Esophagus squamous epithelium (tissue), 5 donors: Measurements from ENCODE around the gene EBP. TPM values are rescaled to one million over a fixed set of nuclear protein-coding genes. Genes with fewer than 3 reads are reported as not detected.
A peak's percentile ranks its signal among the peaks of the same experiment; 100 is the strongest.

ENCODE experiments used
- DNase-seq: peaks from one replicate; lab custom pipeline; 2025; lab: John Stamatoyannopoulos, UW
- H3K27ac ChIP-seq, 4 donors: fragments of 200-600 bp; sonication (generic); one replicate each; pipeline ENCODE4 v1.5.1; 2016 to 2019; ENCODE audit warnings: mild to moderate bottlenecking in 1 of 4
- H3K27me3 ChIP-seq, 4 donors: fragments of 200-600 bp; sonication (generic); 1 replicate in 3 of 4; 2 replicates in 1 of 4; pipeline versions ENCODE4 v1.5.1 to v1.6.0; 2017 to 2021; ENCODE audit warnings: antibody characterized with exemption in 1 of 4
- H3K36me3 ChIP-seq, 3 donors: fragments of 200-600 bp; sonication (generic); one replicate each; pipeline ENCODE4 v1.5.1; 2016 to 2019
- H3K4me1 ChIP-seq, 3 donors: fragments of 200-600 bp; sonication (generic); one replicate each; pipeline ENCODE4 v1.5.1; 2017 to 2019
- H3K4me3 ChIP-seq, 4 donors: fragments of 200-600 bp; sonication (generic); 1 replicate in 3 of 4; 2 replicates in 1 of 4; pipeline ENCODE4 v1.5.1; 2016 to 2019; ENCODE audit warnings: mild to moderate bottlenecking in 2 of 4, moderate library complexity in 1 of 4
- H3K9me3 ChIP-seq, 3 donors: fragments of 200-600 bp; sonication (generic); one replicate each; pipeline ENCODE4 v1.5.1; 2016 to 2019
- POLR2A ChIP-seq, 4 donors: fragments of 450-650 bp; IDR thresholded peaks; one replicate each; pipeline ENCODE4 v1.6.1; 2017; ENCODE audit warnings: antibody characterized with exemption in 4 of 4, mild to moderate bottlenecking in 4 of 4, moderate library complexity in 3 of 4
- WGBS, 2 donors: methylation state at CpG; one replicate each; pipeline ENCODE4 v1.1.5; 2018; 5-methylcytosine and 5-hydroxymethylcytosine counted together
- intact Hi-C: fragments of 100-400 bp; cut with DNase I; formaldehyde crosslinking; loops from one replicate; pipeline ENCODE4 v1.15.0; 2022
- total RNA-seq, 4 donors: library from RNA; depleted of rRNA; stranded (reverse); fragments of >200 nt; gene quantifications; one replicate each; pipeline ENCODE4 v1.1.0, GENCODE V29; 2016
- TF ChIP-seq, protein P1 (sequence below), 6 experiments: fragments of 450-650 bp in 4 of 6; fragments of 200-600 bp in 2 of 6; sonication (generic) in 2 of 6; IDR thresholded peaks; one replicate each; pipeline ENCODE4 v1.5.1; 2016 to 2019; ENCODE audit warnings: antibody characterized with exemption in 6 of 6, mild to moderate bottlenecking in 4 of 6, moderate library complexity in 4 of 6
- donor health status: DM: yes; HTN: yes; CAD: no.

EBP gene
- total RNA-seq, 4 donors from 2014 or later, result 60.8 to 119 (median 87.1) TPM

DNA sequence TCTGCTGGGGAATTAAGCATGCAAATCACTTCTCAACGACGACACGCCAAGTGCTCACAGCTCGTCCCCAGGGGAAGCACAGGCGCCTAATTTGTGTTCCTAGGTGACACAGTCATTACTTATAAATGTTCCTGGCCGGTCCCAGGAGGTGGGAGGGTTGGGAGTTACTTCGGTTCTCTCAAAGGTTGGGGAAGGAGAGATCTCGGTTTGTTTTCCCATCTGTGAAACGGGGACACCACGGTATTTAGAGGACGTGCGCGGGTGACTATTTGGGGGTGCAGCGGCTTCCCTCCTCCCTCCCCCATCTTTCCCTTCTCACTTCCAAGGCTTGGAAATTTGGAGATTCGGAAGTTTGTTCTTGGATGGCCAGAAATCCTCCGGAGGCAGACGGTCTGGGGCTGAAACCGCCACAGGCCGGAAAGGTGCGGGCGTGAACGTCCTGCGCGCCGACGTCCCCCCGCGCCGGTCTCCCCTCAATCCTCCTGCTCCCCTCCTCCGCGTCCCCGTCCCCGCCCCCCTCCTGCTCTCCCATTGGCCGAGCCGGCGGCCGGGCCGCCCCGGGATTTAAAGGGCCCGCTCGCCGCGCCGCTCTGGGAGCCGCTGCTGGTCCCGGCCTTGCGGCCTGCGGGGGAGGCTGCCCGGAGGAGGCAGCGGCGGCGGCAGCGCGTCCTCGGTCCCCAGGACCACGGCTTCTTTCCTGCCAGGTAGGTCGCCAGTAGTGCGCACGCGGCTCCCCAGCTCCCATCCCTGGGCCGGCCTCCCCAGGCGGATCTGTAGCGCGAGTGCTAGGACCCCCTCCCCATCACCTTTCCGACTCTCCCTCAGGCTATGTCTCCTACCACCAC, 13.0 kb upstream of the EBP start, which contains the start of gene PORCN:
TSS of gene PORCN (plus strand) at position 593 of the 845 bp plus-strand sequence. CDS start 829 bp downstream, outside the sequence.
- intact Hi-C loops, result no loop called here
- Histone ChIP-seq H3K4me3 (peak within 1 kb of the TSS; percentile 56 to 82 (median 66)), H3K4me1 (peaks cover 0 to 17% (median 4%) of the 10 kb centered on the region in 3 donors), H3K27me3 (no peaks in the 10 kb centered on the region), H3K27ac (peak within 1 kb of the TSS; percentile 79 to 89 (median 86)), H3K36me3 (peaks cover 0 to 10% (median 0%) of the 10 kb centered on the region in 3 donors), H3K9me3 (no peaks in the 10 kb centered on the region)
- peak in 2 of 4 donors; percentile 42 to 67 for TF ChIP-seq POLR2A (IDR thresholded peaks at IDR 0.05)
- TF ChIP-seq, protein P1, sequence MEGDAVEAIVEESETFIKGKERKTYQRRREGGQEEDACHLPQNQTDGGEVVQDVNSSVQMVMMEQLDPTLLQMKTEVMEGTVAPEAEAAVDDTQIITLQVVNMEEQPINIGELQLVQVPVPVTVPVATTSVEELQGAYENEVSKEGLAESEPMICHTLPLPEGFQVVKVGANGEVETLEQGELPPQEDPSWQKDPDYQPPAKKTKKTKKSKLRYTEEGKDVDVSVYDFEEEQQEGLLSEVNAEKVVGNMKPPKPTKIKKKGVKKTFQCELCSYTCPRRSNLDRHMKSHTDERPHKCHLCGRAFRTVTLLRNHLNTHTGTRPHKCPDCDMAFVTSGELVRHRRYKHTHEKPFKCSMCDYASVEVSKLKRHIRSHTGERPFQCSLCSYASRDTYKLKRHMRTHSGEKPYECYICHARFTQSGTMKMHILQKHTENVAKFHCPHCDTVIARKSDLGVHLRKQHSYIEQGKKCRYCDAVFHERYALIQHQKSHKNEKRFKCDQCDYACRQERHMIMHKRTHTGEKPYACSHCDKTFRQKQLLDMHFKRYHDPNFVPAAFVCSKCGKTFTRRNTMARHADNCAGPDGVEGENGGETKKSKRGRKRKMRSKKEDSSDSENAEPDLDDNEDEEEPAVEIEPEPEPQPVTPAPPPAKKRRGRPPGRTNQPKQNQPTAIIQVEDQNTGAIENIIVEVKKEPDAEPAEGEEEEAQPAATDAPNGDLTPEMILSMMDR (IDR thresholded peaks at IDR 0.05), result no peak
- 20% methylated on average over 25 of the region's 65 CpGs; no CpG with 5 or more reads in 1 of the 2 donors for WGBS, 2 donors
- DNase-seq, result peak; percentile 29

DNA sequence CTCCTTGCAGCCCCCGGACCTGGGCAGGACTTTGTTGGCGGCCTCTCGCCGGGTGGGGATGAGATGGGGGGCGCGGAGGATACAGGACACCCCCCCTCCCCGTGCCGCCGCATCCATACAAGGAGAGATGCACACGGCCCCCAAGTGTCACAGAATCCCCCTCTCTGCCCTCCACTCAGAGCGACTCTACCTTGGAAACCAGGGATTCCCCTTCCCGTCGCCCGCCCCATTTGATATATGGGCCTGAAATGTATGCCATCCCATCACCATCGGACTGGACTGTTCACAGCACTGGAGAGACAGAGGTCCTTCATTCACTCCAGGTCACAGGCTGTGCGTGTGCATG, 12.4 kb upstream of the EBP start:
- TF ChIP-seq, protein P1 (IDR thresholded peaks at IDR 0.05), result no peak
- TF ChIP-seq POLR2A (IDR thresholded peaks at IDR 0.05), result no peak
- no peaks in the 10 kb centered on the region for H3K9me3 ChIP-seq
- no CpG with 5 or more reads among the region's 16 CpGs for WGBS, 2 donors
- DNase-seq, result no peak
- peaks cover 0 to 10% (median 0%) of the 10 kb centered on the region in 3 donors for H3K36me3 ChIP-seq
- no peaks in the 10 kb centered on the region for H3K27me3 ChIP-seq
- H3K27ac ChIP-seq, result peak overlapping the region; percentile 79 to 89 (median 86)
- H3K4me1 ChIP-seq, result peaks cover 0 to 20% (median 4%) of the 10 kb centered on the region in 3 donors
- peak overlapping the region; percentile 56 to 82 (median 66) for H3K4me3 ChIP-seq
- intact Hi-C loops, result no loop called here

DNA sequence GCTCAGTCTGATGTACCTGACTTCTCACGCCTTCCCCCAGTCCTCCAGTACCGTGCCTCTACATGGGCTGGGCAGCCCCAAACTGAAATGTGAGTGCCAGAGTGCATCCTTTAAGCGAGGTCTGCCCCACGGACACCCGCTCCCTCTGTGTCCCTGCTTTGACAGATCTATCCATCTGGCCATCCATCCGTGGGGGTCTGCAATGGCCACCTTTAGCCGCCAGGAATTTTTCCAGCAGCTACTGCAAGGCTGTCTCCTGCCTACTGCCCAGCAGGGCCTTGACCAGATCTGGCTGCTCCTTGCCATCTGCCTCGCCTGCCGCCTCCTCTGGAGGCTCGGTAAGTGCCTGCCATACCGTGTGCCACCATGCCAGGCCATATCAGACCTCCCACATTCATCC, 12.0 kb upstream of the EBP start:
- Histone ChIP-seq H3K4me1 (peaks cover 0 to 21% (median 4%) of the 10 kb centered on the region in 3 donors), H3K27ac (no peak overlapping the region), H3K9me3 (no peaks in the 10 kb centered on the region), H3K27me3 (no peaks in the 10 kb centered on the region), H3K4me3 (peak overlapping the region; percentile 56 to 82 (median 66)), H3K36me3 (peaks cover 0 to 10% (median 0%) of the 10 kb centered on the region in 3 donors)
- intact Hi-C loops, result no loop called here
- WGBS, 2 donors, result 65% methylated on average over 11 of the region's 11 CpGs; no CpG with 5 or more reads in 1 of the 2 donors
- no peak for DNase-seq
- TF ChIP-seq POLR2A (IDR thresholded peaks at IDR 0.05), result no peak
- TF ChIP-seq, protein P1 (IDR thresholded peaks at IDR 0.05), result no peak

DNA sequence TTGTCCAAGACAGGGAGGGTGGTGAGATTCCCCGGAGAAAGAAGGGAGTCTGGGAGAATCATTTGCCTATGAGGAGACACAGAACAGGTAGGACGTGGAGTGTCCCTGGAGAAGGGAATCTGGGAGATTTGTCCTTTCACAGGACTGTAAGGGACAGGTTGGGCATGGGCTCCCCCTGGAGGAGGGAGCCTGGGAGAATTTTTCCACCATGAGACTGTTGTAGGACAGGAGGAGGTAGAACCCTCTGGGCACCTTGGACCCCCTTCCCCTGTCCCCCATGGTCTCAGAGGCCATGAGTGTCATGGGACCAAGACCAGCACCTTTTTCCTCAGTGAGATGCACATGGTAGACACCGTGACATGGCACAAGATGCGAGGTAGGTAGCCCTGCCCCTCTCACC, 10.0 kb upstream of the EBP start:
- TF ChIP-seq, protein P1 (IDR thresholded peaks at IDR 0.05), result peak in 2 of 6 experiments; percentile 20 to 34
- no peak for TF ChIP-seq POLR2A (IDR thresholded peaks at IDR 0.05)
- WGBS, 2 donors, result 65 to 79% methylated on average over 2 to 4 of the region's 4 CpGs
- peaks cover 0 to 21% (median 4%) of the 10 kb centered on the region in 3 donors for H3K4me1 ChIP-seq
- intact Hi-C loops, result no loop called here
- no peaks in the 10 kb centered on the region for H3K27me3 ChIP-seq
- H3K9me3 ChIP-seq, result no peaks in the 10 kb centered on the region
- H3K36me3 ChIP-seq, result peaks cover 0 to 26% (median 0%) of the 10 kb centered on the region in 3 donors
- no peak for DNase-seq
- no peak overlapping the region for H3K27ac ChIP-seq
- no peak overlapping the region for H3K4me3 ChIP-seq

DNA sequence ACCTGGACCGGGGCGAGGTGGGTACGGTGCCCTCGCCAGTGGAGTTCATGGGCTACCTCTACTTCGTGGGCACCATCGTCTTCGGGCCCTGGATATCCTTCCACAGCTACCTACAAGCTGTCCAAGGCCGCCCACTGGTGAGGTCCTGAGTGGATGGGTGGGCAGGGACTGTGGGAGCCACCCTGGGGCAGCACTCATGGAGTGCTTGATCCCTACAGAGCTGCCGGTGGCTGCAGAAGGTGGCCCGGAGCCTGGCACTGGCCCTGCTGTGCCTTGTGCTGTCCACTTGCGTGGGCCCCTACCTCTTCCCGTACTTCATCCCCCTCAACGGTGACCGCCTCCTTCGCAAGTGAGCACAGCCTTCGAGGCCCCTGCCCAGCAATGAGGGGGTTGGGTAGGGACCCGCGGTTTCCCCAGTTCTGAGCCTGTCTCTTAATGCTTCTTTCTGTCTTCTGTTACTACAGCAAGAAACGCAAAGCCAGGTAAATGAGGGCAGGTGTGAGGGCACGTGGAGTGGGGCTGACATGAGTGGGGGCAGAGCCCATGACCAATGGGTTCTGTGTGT, 9.2 kb upstream of the EBP start:
- no peak overlapping the region for H3K4me3 ChIP-seq
- no peak overlapping the region for H3K27ac ChIP-seq
- 90 to 100% methylated on average over 4 to 9 of the region's 20 CpGs for WGBS, 2 donors
- H3K27me3 ChIP-seq, result no peaks in the 10 kb centered on the region
- peaks cover 0 to 34% (median 0%) of the 10 kb centered on the region in 3 donors for H3K36me3 ChIP-seq
- intact Hi-C loops, result no loop called here
- DNase-seq, result no peak
- H3K4me1 ChIP-seq, result peaks cover 0 to 21% (median 4%) of the 10 kb centered on the region in 3 donors
- TF ChIP-seq, protein P1 (IDR thresholded peaks at IDR 0.05), result no peak
- no peak for TF ChIP-seq POLR2A (IDR thresholded peaks at IDR 0.05)
- no peaks in the 10 kb centered on the region for H3K9me3 ChIP-seq
